ENCODE measurements around the gene SHANK1.
A peak's percentile ranks its signal among the peaks of the same experiment; 100 is the strongest.

The SHANK1 gene

GRCh38 chr19:50679177-50680125 lies 40.2 kb downstream of the SHANK1 start:
- peak; percentile 80 for DNase-seq

DNA sequence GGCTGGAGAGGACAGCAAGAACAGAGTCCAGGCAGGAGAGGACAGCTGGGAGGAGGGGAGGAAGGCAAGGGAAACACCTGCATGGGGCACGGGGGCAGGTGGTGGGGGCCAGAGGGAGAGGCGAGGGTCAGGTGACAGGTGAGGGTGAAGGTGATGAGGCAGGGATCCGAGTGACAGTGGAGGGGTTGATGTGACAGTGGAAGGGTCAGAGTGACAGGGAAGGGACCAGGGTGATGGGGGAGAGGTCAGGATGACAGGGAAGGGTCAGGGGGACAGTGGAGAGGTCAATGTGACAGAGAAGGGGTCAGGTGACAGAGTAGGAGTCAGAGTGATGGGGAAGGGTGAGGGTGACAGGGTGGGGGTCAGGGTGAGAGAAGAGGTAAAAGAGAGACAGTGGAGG lies 41.3 kb downstream of the SHANK1 start:
- DNase-seq = no peak

DNA sequence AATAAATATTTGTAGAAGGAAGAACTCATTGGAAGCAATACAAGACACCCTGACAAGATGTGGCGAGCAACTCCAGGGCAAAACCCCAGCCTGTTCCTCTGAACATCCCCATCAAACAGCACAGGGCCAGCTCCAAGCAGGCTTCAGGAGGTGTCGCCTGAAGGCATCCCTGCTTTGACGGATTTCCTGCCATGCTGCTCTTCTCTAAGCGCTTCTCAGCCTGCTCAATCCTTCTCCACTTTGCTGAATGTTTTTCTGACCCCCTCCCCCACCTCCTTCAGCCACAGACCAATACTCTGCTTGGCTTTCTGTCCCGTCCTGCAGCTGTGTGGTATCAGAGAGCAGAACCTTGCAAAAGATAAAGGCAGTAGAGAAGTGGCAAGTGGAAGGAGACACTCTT lies 42.0 kb downstream of the SHANK1 start:
- DNase-seq = no peak

- no peak for DNase-seq
These were observed 42.9 kb downstream of the SHANK1 start for GRCh38 chr19:50676625-50677197.

- no peak for DNase-seq
These were observed 46.5 kb downstream of the SHANK1 start for GRCh38 chr19:50673118-50673517.

- DNase-seq = no peak
These were observed 49.6 kb downstream of the SHANK1 start for GRCh38 chr19:50670102-50670380.

- DNase-seq = peak; percentile 39
These were observed 50.1 kb downstream of the SHANK1 start for GRCh38 chr19:50669302-50670101.

DNA sequence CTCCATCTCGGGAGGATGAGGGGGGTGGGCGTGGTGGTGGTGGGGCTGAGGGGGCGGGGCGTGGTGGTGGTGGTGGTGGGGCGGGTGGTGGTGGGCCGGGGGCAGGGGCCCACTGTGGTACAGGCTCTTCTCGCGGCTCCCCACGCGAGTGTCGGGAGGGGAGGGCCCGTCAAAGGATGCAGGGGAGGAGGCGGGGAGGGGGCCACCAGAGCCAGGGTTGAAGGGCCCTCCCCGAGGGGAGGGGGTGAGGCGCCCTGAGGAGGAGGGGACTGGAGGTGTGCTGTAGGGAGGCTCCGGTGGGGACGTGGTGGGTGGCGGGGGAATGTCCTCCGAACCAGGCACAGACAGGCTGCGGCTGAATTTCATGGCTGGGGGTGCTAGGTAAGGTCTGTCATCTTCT lies 50.7 kb downstream of the SHANK1 start:
- no peak for DNase-seq

GRCh38 chr19:50668416-50668815 lies 51.2 kb downstream of the SHANK1 start:
- no peak for DNase-seq

DNA sequence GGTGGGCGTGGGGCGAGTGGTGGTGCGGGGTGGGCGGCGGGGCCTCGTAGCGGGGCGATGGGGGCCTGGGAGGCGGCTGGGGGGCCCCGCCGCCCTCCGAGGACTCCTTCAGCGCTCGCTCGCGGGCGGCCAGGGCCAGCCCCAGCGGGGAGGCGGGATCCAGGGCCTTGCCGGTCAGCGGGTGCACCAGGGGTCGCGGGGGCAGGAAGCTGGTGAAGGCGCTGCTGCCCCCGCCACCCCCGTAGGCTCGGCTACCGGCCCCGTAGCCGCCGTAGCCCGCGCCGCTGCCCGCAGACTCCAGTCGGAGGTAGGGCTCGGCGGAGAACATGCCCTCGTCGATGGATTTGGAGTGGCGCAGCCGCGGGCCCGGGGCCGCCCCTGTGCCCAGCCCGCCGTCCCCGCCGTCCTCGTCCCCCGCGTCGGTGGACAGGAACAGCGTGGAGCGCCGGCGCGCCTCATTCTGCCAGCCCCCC lies 51.8 kb downstream of the SHANK1 start:
- no peak for DNase-seq

DNA sequence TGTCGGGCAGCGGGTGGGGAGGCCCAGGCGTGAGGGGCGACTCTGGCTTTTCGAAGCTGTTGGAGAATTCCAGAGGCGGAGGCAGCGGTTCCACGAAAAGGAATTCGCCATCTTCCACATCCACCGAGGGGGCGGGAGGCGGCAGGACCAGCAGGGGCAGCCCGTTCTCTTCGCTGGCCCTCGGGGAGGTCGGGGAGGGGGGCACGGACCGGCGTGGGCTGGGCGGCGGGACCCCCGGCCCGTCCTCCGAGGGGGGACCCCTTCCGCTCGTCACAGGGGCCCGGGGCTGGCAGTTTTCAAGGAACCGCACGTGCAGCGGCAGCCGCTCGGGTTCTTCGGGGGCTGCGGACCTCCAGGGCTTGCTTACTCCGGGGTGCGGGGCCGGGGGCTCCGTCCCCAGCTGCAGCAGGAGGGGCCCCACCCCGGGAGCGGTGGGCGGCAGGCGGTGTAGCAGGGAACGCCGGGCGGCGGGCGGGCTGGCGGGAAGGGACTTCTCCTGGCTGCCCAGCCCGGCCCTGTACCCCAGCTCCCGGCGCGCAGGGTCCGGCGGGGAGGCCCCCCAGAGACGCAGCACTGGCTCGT lies 52.3 kb downstream of the SHANK1 start:
- no peak for DNase-seq

DNA sequence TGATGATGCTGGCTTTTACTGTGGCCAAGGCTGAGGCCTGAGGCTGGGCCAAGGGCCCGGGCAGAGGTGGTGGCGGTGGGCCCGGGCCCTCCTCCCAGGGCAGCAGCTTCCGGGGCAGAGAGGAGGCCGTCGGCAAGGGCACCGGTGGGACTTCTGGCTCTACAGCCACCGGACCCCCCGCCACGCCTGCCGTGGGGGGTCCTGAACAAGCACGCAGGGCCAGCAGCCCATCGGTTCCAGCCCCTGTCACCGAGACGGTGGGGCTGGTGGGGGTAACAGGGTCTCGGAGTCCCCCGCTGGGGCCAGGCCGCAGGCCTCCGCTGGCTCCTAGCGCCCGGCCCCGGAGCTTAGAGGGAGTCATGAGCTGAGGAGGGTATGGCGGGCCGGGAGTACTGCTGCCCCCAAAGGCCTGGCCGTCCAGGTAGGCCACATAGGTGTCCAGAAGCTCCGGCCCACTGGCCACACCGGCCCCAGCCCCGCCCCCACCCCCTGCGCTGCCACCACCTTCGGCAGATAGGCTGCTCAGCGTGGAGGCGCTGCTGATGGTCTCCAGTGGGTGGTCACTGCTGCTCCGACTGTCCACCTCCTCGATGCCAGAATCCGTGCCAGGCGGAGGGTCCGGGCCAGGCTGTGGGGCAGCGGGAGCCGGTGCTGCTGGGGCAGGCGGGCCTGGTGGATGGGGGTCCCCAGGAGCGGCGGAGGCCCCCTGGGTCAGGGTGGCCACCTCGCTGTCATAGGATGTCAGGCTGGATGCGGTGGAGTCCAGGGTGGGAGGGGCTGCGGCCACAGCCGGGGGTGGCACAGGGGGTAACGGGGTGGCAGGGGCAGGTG lies 53.0 kb downstream of the SHANK1 start:
- DNase-seq = no peak

DNA sequence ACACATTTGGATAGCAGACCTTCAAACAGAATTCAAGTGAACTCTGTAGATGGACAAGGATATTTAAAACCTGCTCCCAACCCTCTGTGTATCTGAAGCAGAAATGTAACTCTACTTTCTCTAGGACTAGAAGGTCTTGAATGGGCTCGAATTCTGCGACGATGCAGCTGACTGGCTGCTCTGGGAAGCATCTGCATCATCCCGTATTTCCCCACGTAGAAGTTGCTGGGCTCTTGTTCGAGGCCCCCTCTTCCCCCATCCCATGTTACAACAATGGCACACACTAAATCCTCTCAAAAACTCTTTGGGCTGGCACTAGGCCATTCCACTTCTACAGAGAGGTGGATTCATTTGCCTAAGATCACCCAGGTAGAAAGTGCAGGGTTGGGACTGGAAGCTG lies 55.4 kb downstream of the SHANK1 start:
- DNase-seq = no peak

DNA sequence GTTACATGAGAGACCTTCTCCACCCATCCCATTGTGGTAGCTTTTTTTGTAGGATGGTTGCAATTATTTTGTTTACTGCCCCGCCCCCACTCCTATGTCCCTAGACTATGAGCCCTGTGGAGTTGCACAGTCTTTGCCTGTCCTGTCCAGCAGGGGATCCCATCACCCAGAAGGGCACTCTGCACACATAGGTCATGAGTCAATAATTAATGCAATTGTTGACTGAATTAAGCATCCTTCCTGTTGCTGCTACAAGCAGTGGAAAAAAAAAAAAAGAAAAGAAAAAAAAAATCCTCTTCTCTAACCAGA lies 56.2 kb downstream of the SHANK1 start:
- DNase-seq = no peak

DNA sequence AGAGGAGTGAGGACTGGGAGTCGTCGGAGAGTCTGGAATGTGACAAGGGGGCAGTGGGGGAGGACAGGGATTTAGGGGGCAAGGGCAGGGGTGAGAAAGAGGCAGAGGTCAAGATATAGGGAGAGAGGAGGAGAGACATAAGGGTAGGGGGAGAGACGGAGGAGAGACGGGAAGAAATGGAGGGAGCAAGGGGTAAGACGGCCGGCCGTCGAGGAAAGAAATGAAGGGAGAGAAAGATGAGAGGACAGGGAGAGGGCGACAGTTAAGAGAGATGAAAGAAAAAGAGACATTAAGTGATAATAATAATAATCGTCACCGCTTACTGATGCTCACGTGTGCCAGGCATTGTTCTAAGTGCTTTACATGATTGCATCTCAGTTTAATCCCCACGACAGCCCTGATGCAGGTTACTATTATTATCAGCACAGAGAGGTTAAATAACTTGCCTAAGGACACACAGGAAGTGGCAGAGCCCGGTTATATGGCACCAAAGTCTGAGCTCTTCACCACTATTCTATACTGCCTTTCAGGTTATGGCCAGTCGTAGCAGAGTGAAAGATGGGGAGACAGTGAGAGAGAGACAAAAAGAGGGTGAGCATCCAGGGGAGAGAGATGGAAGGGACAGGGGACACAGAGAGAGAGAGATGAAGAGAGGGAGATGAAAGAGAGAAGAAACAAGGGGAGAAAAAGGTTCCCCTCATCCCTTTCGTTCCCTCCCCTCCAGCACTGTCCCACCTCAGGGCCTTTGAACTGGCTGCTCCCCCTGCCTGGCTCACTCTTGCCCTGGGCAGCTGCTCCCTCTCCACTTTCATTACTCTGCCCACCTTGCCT lies 56.7 kb downstream of the SHANK1 start:
- no peak for DNase-seq

- no peak for DNase-seq
These were observed 57.6 kb downstream of the SHANK1 start for GRCh38 chr19:50661766-50662650.

DNA sequence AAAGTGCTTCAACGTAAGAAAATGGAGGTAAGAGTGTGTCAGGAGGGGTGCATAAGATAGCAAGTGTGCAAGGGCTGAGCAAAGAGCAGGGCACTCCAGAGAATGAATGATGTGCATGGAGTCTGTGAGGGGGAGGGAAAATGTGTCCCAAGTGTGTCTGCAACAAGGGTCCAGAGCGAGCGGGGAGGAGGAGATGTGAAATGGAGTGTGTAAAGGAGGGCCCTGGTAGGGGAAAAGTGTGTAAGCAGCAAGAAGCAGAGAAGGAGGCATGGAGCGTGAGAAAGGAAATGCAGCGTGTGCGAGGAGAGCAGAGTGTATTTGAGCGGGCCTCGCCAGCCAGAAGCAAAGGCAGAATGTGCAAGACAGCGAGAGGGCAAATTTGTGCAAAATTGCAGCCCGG lies 58.6 kb downstream of the SHANK1 start:
- DNase-seq = no peak

DNA sequence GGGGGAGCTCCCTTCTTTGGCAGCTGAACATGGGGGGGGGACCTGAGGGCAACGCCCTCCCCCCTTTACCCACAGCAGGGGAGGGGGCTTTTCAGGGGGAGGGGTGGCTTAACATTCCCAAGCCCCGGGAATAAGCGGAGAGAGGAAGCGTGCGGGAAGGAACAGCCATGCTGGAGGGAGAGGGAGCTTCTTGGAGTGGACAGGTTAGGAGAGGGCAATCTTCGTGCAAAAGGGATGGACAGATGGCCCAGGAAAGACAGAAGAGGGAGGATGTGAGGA lies 59.6 kb downstream of the SHANK1 start:
- no peak for DNase-seq

DNA sequence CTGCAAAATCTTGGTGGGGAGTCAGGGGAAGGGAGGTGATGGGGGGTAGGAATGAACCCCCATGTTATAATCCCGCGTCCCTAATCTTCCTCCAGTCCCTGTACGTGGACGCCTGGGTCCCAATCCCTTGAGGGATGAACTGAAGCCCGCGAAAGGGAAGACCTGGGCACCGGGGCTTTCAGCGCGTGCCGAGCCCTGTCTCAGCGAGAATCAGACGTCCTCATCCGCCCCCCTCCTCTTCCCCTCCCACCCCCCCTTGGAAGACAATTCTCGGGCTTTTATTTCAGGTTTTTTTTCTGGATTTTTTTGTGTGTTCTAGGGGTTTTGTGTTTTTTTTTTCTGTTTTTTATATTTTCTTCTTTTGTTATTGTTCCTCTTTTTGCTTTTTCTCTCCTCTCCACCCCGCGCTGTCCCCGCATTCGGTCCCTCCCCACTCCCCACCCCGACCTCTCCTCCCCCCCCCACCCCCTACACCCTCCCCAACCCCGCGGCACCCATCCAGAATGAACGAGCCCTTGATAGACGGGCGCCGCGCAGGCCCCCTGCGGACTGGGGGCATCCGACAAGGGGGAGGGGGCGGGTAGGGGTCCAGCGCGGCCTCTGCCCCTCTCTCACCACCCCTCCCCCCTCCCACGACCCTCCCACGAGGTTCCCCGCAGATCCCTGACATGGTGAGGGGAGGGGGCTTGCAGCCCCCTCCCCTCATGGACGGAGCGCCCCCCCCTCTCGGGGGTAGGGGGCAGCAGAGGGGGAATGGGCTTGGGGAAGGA lies 60.1 kb downstream of the SHANK1 start:
- no peak for DNase-seq
